ENCODE results near the gene CACNA1D. TPM values are rescaled to one million over a fixed set of nuclear protein-coding genes. Genes with fewer than 3 reads are reported as not detected.
A peak's percentile ranks its signal among the peaks of the same experiment; 100 is the strongest.

CACNA1D gene
- total RNA-seq, 5 donors from 2014 or later (not counting 1 experiment from before 2014, with no cell fraction given) = 0.09 to 0.47 (median 0.34) TPM; not detected in 1

DNA sequence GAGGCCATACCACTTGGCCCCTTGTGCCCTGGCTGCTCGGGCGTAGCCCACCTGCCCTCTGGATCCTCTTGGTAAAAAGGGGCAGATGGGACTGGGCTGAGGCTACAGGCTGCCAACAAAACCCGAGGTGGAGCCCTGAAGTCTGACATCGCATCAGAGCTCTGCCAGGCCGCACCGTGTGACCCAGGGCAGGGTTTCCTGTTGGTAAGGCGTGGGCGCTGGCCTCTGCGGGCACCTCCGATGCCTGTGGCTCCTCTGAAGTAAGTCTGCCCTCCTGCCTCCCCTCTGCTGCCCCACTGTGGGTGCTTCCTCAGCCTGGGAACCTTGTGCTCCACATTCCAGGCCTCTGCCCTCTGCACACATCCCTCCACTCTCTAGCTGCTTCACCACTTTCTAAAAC, 342.9 kb downstream of the CACNA1D start:
- POLR2A ChIA-PET = no interaction called here

DNA sequence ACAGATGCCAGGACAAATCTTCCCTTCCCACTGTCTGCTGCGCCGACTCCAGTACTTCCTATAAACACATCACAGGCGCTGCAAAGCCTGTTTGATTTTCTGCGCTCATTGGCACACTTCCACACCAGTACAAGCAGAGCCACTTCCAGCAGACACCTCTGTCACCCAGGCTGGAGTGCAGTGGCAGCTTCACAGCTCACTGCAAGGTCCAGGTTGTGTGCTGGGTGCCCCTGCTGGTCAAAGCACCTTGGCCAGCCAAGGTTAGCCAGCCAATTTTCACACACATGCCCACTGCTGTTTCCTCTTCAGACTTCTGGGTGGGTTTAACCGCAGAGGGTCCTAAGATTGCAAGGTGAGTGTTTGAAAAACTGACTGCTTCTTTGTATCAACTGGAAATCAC, 346.9 kb downstream of the CACNA1D start:
- Histone ChIP-seq H3K4me1 (ENCODE audit: control insufficient read depth in 1 of 2, extremely low read depth in 1 of 2, insufficient read depth in 2 of 2, low read length in 2 of 2) (peaks cover 0 to 5% of the 10 kb centered on the region in 2 experiments), H3K36me3 (ENCODE audit: control insufficient read depth in 2 of 2, extremely low read depth in 1 of 2, insufficient read depth in 1 of 2, low read length in 1 of 2) (no peaks in the 10 kb centered on the region), H3K4me3 (ENCODE audit: control insufficient read depth in 1 of 2, extremely low read depth in 1 of 2, low read length in 1 of 2) (no peak overlapping the region), H3K9me3 (no peaks in the 10 kb centered on the region), H3K27ac (ENCODE audit: low read length) (no peak overlapping the region), H3K27me3 (replicated peaks in 1 of 2; ENCODE audit: control insufficient read depth in 2 of 2, extremely low read depth in 1 of 2, insufficient read depth in 2 of 2, low read length in 1 of 2) (peaks cover 5 to 48% of the 10 kb centered on the region in 2 experiments)
- Mint-ChIP-seq H3K9me3 (no peaks in the 10 kb centered on the region), H3K36me3 (no peaks in the 10 kb centered on the region), H3K27me3 (peaks cover 25 to 40% of the 10 kb centered on the region in 2 donors), H3K4me1 (peaks cover 0 to 5% (median 2%) of the 10 kb centered on the region in 3 donors), H3K4me3 (no peak overlapping the region), H3K27ac (no peak overlapping the region)
- DNase-seq = no peak
- ChIA-PET POLR2A (no interaction called here), CTCF (no interaction called here)
- ATAC-seq (replicated peaks in 1 of 4) = no peak
- 95% methylated on average over 4 of the region's 5 CpGs for WGBS (ENCODE audit: insufficient coverage)

More for the DNA sequence above, 342.9 kb downstream of the CACNA1D start:
- Mint-ChIP-seq H3K36me3 (no peaks in the 10 kb centered on the region), H3K9me3 (no peaks in the 10 kb centered on the region), H3K4me3 (no peak overlapping the region), H3K27ac (no peak overlapping the region), H3K4me1 (no peaks in the 10 kb centered on the region), H3K27me3 (peaks cover 6 to 8% of the 10 kb centered on the region in 2 donors)
- Histone ChIP-seq H3K9me3 (no peaks in the 10 kb centered on the region), H3K36me3 (ENCODE audit: control insufficient read depth in 2 of 2, extremely low read depth in 1 of 2, insufficient read depth in 1 of 2, low read length in 1 of 2) (no peaks in the 10 kb centered on the region), H3K4me1 (ENCODE audit: control insufficient read depth in 1 of 2, extremely low read depth in 1 of 2, insufficient read depth in 2 of 2, low read length in 2 of 2) (no peaks in the 10 kb centered on the region), H3K27me3 (replicated peaks in 1 of 2; ENCODE audit: control insufficient read depth in 2 of 2, extremely low read depth in 1 of 2, insufficient read depth in 2 of 2, low read length in 1 of 2) (peaks cover 0 to 17% of the 10 kb centered on the region in 2 experiments), H3K4me3 (ENCODE audit: control insufficient read depth in 1 of 2, extremely low read depth in 1 of 2, low read length in 1 of 2) (no peak overlapping the region), H3K27ac (ENCODE audit: low read length) (no peak overlapping the region)
- CTCF ChIA-PET = no interaction called here
- peak in 1 of 4 experiments; percentile 17 for ATAC-seq (replicated peaks in 1 of 4)
- 68% methylated on average over 9 of the region's 10 CpGs for WGBS (ENCODE audit: insufficient coverage)
- no peak for DNase-seq

GRCh38 chr3:53842436-53843194, 348.2 kb downstream of the CACNA1D start:
- Mint-ChIP-seq H3K4me1 (peaks cover 0 to 12% (median 7%) of the 10 kb centered on the region in 3 donors), H3K9me3 (no peaks in the 10 kb centered on the region), H3K36me3 (no peaks in the 10 kb centered on the region), H3K27me3 (peaks cover 35 to 52% of the 10 kb centered on the region in 2 donors), H3K4me3 (no peak overlapping the region), H3K27ac (no peak overlapping the region)
- Histone ChIP-seq H3K4me3 (ENCODE audit: control insufficient read depth in 1 of 2, extremely low read depth in 1 of 2, low read length in 1 of 2) (no peak overlapping the region), H3K4me1 (ENCODE audit: control insufficient read depth in 1 of 2, extremely low read depth in 1 of 2, insufficient read depth in 2 of 2, low read length in 2 of 2) (peaks cover 0 to 10% of the 10 kb centered on the region in 2 experiments), H3K27ac (ENCODE audit: low read length) (no peak overlapping the region), H3K36me3 (ENCODE audit: control insufficient read depth in 2 of 2, extremely low read depth in 1 of 2, insufficient read depth in 1 of 2, low read length in 1 of 2) (no peaks in the 10 kb centered on the region), H3K27me3 (replicated peaks in 1 of 2; ENCODE audit: control insufficient read depth in 2 of 2, extremely low read depth in 1 of 2, insufficient read depth in 2 of 2, low read length in 1 of 2) (peaks cover 8 to 55% of the 10 kb centered on the region in 2 experiments), H3K9me3 (no peaks in the 10 kb centered on the region)
- POLR2A ChIA-PET = no interaction called here
- CTCF ChIA-PET = no interaction called here
- DNase-seq (no peak), ATAC-seq (replicated peaks in 1 of 4) (no peak)
- WGBS (ENCODE audit: insufficient coverage) = 82% methylated on average over 10 of the region's 12 CpGs

GRCh38 chr3:53843195-53844177, 349.1 kb downstream of the CACNA1D start:
- no peak overlapping the region for H3K4me3 ChIP-seq (ENCODE audit: control insufficient read depth in 1 of 2, extremely low read depth in 1 of 2, low read length in 1 of 2)
- ATAC-seq (replicated peaks in 1 of 4) (no peak), DNase-seq (no peak)
- peaks cover 9 to 48% of the 10 kb centered on the region in 2 experiments for H3K27me3 ChIP-seq (replicated peaks in 1 of 2; ENCODE audit: control insufficient read depth in 2 of 2, extremely low read depth in 1 of 2, insufficient read depth in 2 of 2, low read length in 1 of 2)
- no peaks in the 10 kb centered on the region for H3K36me3 ChIP-seq (ENCODE audit: control insufficient read depth in 2 of 2, extremely low read depth in 1 of 2, insufficient read depth in 1 of 2, low read length in 1 of 2)
- CTCF ChIA-PET = no interaction called here
- peaks cover 39 to 52% of the 10 kb centered on the region in 2 donors for H3K27me3 Mint-ChIP-seq
- peaks cover 0 to 10% of the 10 kb centered on the region in 2 experiments for H3K4me1 ChIP-seq (ENCODE audit: control insufficient read depth in 1 of 2, extremely low read depth in 1 of 2, insufficient read depth in 2 of 2, low read length in 2 of 2)
- POLR2A ChIA-PET = no interaction called here
- no peaks in the 10 kb centered on the region for H3K9me3 ChIP-seq
- no peak overlapping the region for H3K27ac Mint-ChIP-seq
- H3K4me3 Mint-ChIP-seq = peak overlapping the region in 1 of 3 donors; percentile 10
- H3K9me3 Mint-ChIP-seq = no peaks in the 10 kb centered on the region
- peaks cover 0 to 12% (median 7%) of the 10 kb centered on the region in 3 donors for H3K4me1 Mint-ChIP-seq
- H3K36me3 Mint-ChIP-seq = no peaks in the 10 kb centered on the region
- no peak overlapping the region for H3K27ac ChIP-seq (ENCODE audit: low read length)
- WGBS (ENCODE audit: insufficient coverage) = 78% methylated on average over 8 of the region's 10 CpGs

DNA sequence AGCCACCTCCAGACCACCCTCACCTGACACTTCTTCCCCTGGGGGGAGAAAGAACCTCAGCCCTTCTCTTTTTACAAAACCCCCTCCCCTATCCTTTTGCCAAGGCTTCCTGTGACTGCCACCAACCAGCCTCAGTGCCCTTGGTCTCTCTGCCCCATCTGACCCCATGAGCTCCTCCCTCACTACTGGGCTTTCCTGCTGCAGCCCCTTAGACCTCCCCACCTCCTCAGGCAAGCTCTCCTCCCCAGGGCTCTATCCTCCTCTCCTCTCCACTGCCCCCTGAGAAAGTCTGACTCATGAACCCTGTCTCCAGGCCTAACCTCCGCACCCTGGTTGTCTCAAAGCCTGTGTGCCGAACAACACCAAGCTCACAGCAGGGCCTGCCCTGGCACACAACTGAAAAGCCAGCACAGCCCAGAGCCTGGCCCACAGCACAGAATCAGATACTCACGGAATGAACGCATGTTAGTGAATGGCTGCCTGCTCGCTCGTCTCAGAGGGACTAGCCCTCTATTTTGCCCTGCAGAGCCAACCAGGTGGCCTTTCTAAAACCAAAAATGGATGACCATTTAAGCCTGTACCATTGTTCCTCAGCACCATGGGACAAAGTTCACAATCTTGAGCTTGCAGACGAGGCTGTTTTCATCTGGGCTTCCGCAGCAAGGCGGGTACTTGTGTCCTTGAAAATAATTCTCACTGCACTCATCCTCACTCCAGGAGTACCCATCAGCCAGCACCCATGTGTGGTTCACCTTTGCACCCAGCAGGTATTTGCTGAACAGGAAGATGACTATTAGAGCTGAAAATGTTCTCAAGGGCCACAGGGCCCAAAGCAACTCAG, 350.1 kb downstream of the CACNA1D start:
- Histone ChIP-seq H3K27ac (ENCODE audit: low read length) (no peak overlapping the region), H3K27me3 (replicated peaks in 1 of 2; ENCODE audit: control insufficient read depth in 2 of 2, extremely low read depth in 1 of 2, insufficient read depth in 2 of 2, low read length in 1 of 2) (peaks cover 12 to 52% of the 10 kb centered on the region in 2 experiments), H3K36me3 (ENCODE audit: control insufficient read depth in 2 of 2, extremely low read depth in 1 of 2, insufficient read depth in 1 of 2, low read length in 1 of 2) (no peaks in the 10 kb centered on the region), H3K9me3 (no peaks in the 10 kb centered on the region), H3K4me3 (ENCODE audit: control insufficient read depth in 1 of 2, extremely low read depth in 1 of 2, low read length in 1 of 2) (no peak overlapping the region), H3K4me1 (ENCODE audit: control insufficient read depth in 1 of 2, extremely low read depth in 1 of 2, insufficient read depth in 2 of 2, low read length in 2 of 2) (peaks cover 0 to 10% of the 10 kb centered on the region in 2 experiments)
- Mint-ChIP-seq H3K27me3 (peaks cover 39 to 56% of the 10 kb centered on the region in 2 donors), H3K36me3 (no peaks in the 10 kb centered on the region), H3K27ac (peak overlapping the region in 1 of 2 donors; percentile 16), H3K4me1 (peaks cover 0 to 12% (median 7%) of the 10 kb centered on the region in 3 donors), H3K4me3 (peak overlapping the region; percentile 55 to 68 (median 63)), H3K9me3 (no peaks in the 10 kb centered on the region)
- 98% methylated on average over 9 of the region's 9 CpGs for whole genome bisulfite sequencing (ENCODE audit: insufficient coverage)
- no peak for ATAC-seq (replicated peaks in 1 of 4)
- DNase-seq = no peak
- POLR2A ChIA-PET = no interaction called here
- CTCF ChIA-PET = no interaction called here

Measured in T-cell (primary cell).